K562 (cell line): Measurements from ENCODE around the gene DNAH3. TPM values are rescaled to one million over a fixed set of nuclear protein-coding genes. Genes with fewer than 3 reads are reported as not detected.

ENCODE experiments used
- E2F6 ChIP-seq, 2 experiments: IDR thresholded peaks; 2 replicates each; pipeline ENCODE4 v1.6.1; 2011; ENCODE audit warnings: borderline replicate concordance in 1 of 2, control low read depth in 1 of 2, low read depth in 1 of 2, low read length in 1 of 2, mild to moderate bottlenecking in 1 of 2, mixed read lengths in 1 of 2, moderate library complexity in 1 of 2; ENCODE audit not compliant: insufficient read depth in 1 of 2, insufficient read length in 1 of 2, poor library complexity in 1 of 2, severe bottlenecking in 1 of 2; ENCODE audit errors: extremely low read depth in 1 of 2
- ELK3 ChIP-seq: fragments of 450-650 bp; formaldehyde crosslinking; IDR thresholded peaks from 2 replicates; pipeline ENCODE4 v1.4.0; 2020; ENCODE audit warnings: mild to moderate bottlenecking
- FOXO4 ChIP-seq: fragments of 450-650 bp; formaldehyde crosslinking; IDR thresholded peaks from 2 replicates; pipeline ENCODE4 v1.4.0; 2020; ENCODE audit warnings: mild to moderate bottlenecking, moderate library complexity
- KAT8 ChIP-seq: fragments of 450-650 bp; IDR thresholded peaks from 2 replicates; pipeline ENCODE4 v1.6.1; 2016; ENCODE audit warnings: low read depth, mild to moderate bottlenecking
- L3MBTL2 ChIP-seq: fragments of 450-650 bp; IDR thresholded peaks from 2 replicates; pipeline ENCODE4 v1.6.1; 2016; ENCODE audit warnings: mild to moderate bottlenecking, moderate library complexity
- MNT ChIP-seq, 2 experiments: fragments of 450-650 bp; conservative IDR thresholded peaks; 2 replicates each; pipeline ENCODE4 v1.6.1; 2017; ENCODE audit warnings: mild to moderate bottlenecking in 2 of 2, moderate library complexity in 2 of 2
- PHF8 ChIP-seq: fragments of 200-600 bp; sonication (generic); IDR thresholded peaks from 2 replicates; pipeline ENCODE4 v1.6.1; 2012; ENCODE audit warnings: mixed run types, mild to moderate bottlenecking, inconsistent platforms, low read length, moderate library complexity, borderline replicate concordance
- POLR2B ChIP-seq: fragments of 450-650 bp; IDR thresholded peaks from 2 replicates; pipeline ENCODE4 v1.6.1; 2018; ENCODE audit warnings: low read depth; ENCODE audit not compliant: partially characterized antibody
- RB1 ChIP-seq: fragments of 450-650 bp; IDR thresholded peaks from 2 replicates; pipeline ENCODE4 v1.6.1; 2017; ENCODE audit warnings: low read depth, mild to moderate bottlenecking
- SMARCC2 ChIP-seq: fragments of 450-650 bp; IDR thresholded peaks from 2 replicates; pipeline ENCODE4 v1.6.1; 2017; ENCODE audit warnings: antibody characterized with exemption, moderate library complexity, mild to moderate bottlenecking, low read depth
- TAF1 ChIP-seq: IDR thresholded peaks from 2 replicates; pipeline ENCODE4 v1.6.1; 2011; ENCODE audit warnings: mild to moderate bottlenecking, low read length, moderate library complexity; ENCODE audit not compliant: insufficient read depth, control insufficient read depth, severe bottlenecking; ENCODE audit errors: extremely low read depth
- TOE1 ChIP-seq, 2 experiments: fragments of 450-650 bp in 1 of 2; sonication (generic) in 1 of 2; formaldehyde crosslinking in 1 of 2; IDR thresholded peaks; 2 replicates each; pipeline versions ENCODE4 v1.7.1 to v1.8.0; 2016 to 2022; ENCODE audit warnings: borderline replicate concordance in 2 of 2, mild to moderate bottlenecking in 2 of 2, antibody characterized with exemption in 1 of 2, inconsistent platforms in 1 of 2, low read depth in 1 of 2, missing genetic modification reagents in 1 of 2, moderate library complexity in 1 of 2
- UBTF ChIP-seq, 2 experiments: IDR thresholded peaks; 2 replicates each; pipeline ENCODE4 v1.6.1; 2012; ENCODE audit warnings: improper control_type of control experiment in 2 of 2, low read depth in 2 of 2, low read length in 2 of 2, borderline replicate concordance in 1 of 2
- ZBTB7A ChIP-seq: IDR thresholded peaks from 2 replicates; pipeline ENCODE4 v1.6.1; 2011; ENCODE audit warnings: low read depth, mild to moderate bottlenecking, low read length, moderate library complexity, borderline replicate concordance; ENCODE audit not compliant: control insufficient read depth
- ZNF668 ChIP-seq: fragments of 250-450 bp; sonication (Bioruptor Pico); IDR thresholded peaks from 2 replicates; pipeline ENCODE4 v1.8.0; 2022; ENCODE audit warnings: mild to moderate bottlenecking, inconsistent platforms
- polyA plus RNA-seq, 8 experiments: library from polyadenylated mRNA; depleted of rRNA in 4 of 8; stranded (reverse) in 5 of 8; unstranded in 3 of 8; fragments of >200 nt; fragmentation: Nextera tagmentation in 2 of 8; fragmentation: Illumina TruSeq in 1 of 8; extraction: Ambion mirVana in 2 of 8; extraction: Trizol in 1 of 8; gene quantifications; 2 replicates each; pipeline versions ENCODE4 v1.2.1 to v1.2.3, GENCODE V29; 2011 to 2014; ENCODE audit warnings: inconsistent platforms in 1 of 8, missing spikeins in 1 of 8
- total RNA-seq, 7 experiments: library from RNA; depleted of rRNA in 6 of 7; stranded (reverse); fragments of >200 nt in 6 of 7; fragmentation: Illumina TruSeq in 2 of 7; extraction: Trizol in 2 of 7; gene quantifications; 2 replicates each; pipeline versions ENCODE4 v1.2.1 to v1.2.3, GENCODE V29; 2011 to 2021; ENCODE audit warnings: low replicate concordance in 1 of 7

The DNAH3 gene
- total and polyA plus RNA-seq, 9 of the 15 experiments (the other 6 are each of a cell fraction or from before 2014, with no cell fraction given): 0.32 to 0.84 (median 0.44) TPM

GRCh38 chr16:21158208-21159110, 7.8 kb upstream of the DNAH3 start, which contains the start of gene LDAF1 (continued):
- TF ChIP-seq TOE1 (IDR thresholded peaks at IDR 0.05; ENCODE audit: borderline replicate concordance) (no peak), TOE1 (CRISPR knock-in tag; IDR thresholded peaks at IDR 0.05; ENCODE audit: borderline replicate concordance, low read depth) (no peak), SMARCC2 (no peak), L3MBTL2 (peak; percentile 62), KAT8 (no peak), E2F6 (IDR thresholded peaks at IDR 0.05; ENCODE audit: borderline replicate concordance in 1 of 2, extremely low read depth in 1 of 2, insufficient read depth in 1 of 2, insufficient read length in 1 of 2, low read depth in 1 of 2, low read length in 1 of 2, poor library complexity in 1 of 2, severe bottlenecking in 1 of 2) (peak in 1 of 2 experiments; percentile 76), RB1 (peak; percentile 84; the same call in 1 of the 2 replicates), PHF8 (peak; percentile 52; the same call in 1 of the 2 replicates), ZBTB7A (peak; percentile 44; the same call in 1 of the 2 replicates), ZNF668 (CRISPR knock-in tag) (no peak), UBTF (IDR thresholded peaks at IDR 0.05; ENCODE audit: borderline replicate concordance in 1 of 2, low read depth in 2 of 2, low read length in 2 of 2) (peak in 1 of 2 experiments; percentile 51; a peak in 1 of 4 replicates), ELK3 (CRISPR knock-in tag) (no peak), FOXO4 (CRISPR knock-in tag) (no peak), POLR2B (peak; percentile 25), TAF1 (peak; percentile 51), MNT (conservative IDR thresholded peaks at IDR 0.05) (peak; percentile 30 to 72; a peak in 2 of 4 replicates)
